Limb (tissue), 2 donors: ENCODE measurements around the gene SLC26A3.

ENCODE experiments used
- DNase-seq, 2 donors: peaks; one replicate each; pipeline ENCODE4 v3.0.0-alpha.2; 2016; ENCODE audit errors: extremely low spot score in 2 of 2

The SLC26A3 gene

DNA sequence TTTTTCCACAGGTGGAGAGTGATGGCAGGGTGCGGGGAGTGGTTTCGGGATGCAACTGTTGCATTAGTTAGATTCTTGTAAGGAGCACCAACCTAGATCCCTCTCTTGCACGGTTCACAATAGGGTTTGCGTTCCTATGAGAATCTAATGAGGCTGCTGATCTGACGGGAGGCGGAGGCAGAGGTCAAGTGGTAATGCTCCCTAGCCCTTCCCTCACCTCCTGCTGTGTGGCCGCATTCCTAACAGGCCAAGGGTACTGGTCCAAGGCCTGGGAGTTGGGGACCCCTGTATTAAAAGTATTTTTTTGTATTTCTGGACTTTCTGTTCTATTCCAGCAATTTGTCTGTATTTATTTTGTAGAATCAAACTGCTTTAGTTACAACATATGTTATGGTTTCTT lies 51.9 kb downstream of the SLC26A3 start:
- no peak for DNase-seq

DNA sequence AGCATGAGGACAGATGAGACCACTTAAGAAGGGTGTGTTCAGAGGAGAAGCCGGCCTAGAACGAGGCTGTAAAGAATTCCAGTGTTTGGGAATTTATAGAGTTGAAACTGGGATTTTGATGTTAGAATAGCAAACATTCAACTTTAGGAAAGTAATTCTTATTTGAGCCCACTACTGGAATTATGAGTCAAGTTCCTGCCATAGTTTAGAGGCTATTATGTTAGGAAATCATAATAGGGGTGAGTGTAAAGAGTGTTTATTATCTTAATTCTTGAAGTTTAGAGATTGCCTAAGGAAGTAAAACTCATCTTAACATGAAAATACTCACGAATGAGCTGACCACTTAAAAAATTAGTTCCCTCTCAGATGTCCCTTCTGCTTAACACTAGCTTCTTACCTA lies 57.0 kb downstream of the SLC26A3 start:
- no peak for DNase-seq

- DNase-seq = no peak
Observed at GRCh38 chr7:107744345-107744750, 58.7 kb downstream of the SLC26A3 start.

- DNase-seq = peak; percentile 98
Observed at GRCh38 chr7:107743567-107744344, 59.3 kb downstream of the SLC26A3 start, which contains the start of gene CBLL1. TSS of gene CBLL1 (plus strand) at chr7:107744142. CDS start at chr7:107744164, 22 bp downstream.

GRCh38 chr7:107742678-107743566 lies 60.1 kb downstream of the SLC26A3 start:
- DNase-seq = peak in 1 of 2 donors; percentile 28

- no peak for DNase-seq
Observed at GRCh38 chr7:107728276-107728675, 74.7 kb downstream of the SLC26A3 start.

- DNase-seq = no peak
Observed at GRCh38 chr7:107726356-107727130, 76.5 kb downstream of the SLC26A3 start.

DNA sequence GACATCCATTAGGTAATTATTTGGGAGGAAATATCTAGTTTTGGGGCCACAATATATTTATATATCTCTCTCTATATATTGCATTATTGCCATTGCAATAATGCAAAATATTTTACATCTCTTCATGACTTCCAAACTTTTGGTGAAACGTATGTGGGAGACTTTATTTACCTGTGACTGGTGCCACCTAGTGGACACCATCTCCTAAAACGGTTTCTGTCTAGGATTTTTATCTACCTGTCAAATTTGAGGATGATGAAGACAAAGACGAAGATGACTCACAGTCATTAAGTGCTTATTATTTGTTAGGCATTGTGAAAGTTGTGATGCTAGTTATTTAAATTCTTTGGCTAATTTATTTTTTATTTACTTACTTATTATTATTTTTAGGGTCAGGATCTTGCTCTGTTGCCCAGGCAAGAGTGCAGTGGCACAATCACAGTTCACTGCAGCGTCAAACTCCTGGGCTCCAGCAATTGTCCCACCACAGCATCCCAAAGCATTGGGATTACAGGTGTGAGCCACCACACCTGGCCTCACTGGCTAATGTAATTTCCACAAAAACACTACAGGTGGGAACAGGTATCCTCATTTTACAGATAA lies 77.8 kb downstream of the SLC26A3 start:
- DNase-seq = peak; percentile 45 to 60

DNA sequence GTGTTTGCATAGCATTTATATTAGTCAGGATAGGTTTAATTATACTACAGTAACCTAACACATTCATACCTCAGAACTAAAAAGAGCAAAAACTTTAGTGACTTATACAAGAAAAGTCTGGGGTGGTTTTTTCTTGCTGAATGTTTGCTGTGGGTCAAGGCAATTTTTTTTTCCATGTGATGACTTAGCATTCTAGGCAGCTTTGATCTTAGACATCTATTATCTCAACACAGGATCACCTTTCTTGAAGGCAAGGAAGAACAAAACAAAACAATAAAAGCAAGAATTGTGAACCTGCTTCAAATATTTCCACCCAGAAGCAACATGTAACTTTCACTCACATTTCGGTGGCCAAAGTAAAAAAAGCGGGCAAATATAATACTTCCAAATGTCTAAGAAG lies 79.8 kb downstream of the SLC26A3 start:
- DNase-seq = no peak

DNA sequence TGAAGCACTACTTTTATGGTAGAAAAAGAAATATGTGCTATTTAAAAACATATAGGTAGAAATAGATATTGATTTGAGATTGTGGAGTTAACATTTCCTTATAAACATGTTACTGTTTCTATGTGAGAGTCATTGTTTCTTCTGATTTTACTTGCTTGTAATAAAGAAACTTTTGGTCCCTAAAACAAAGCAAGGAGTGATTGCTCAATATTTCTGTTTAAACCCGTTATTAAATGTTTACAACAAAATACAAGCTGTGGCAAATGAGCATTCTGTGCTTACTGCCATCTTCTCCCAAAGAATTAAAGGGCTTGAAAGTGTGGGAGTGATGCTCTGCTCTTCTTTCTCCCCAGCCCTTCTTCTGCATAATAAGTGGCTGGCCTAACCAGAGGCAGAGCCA lies 81.7 kb downstream of the SLC26A3 start:
- DNase-seq = no peak

DNA sequence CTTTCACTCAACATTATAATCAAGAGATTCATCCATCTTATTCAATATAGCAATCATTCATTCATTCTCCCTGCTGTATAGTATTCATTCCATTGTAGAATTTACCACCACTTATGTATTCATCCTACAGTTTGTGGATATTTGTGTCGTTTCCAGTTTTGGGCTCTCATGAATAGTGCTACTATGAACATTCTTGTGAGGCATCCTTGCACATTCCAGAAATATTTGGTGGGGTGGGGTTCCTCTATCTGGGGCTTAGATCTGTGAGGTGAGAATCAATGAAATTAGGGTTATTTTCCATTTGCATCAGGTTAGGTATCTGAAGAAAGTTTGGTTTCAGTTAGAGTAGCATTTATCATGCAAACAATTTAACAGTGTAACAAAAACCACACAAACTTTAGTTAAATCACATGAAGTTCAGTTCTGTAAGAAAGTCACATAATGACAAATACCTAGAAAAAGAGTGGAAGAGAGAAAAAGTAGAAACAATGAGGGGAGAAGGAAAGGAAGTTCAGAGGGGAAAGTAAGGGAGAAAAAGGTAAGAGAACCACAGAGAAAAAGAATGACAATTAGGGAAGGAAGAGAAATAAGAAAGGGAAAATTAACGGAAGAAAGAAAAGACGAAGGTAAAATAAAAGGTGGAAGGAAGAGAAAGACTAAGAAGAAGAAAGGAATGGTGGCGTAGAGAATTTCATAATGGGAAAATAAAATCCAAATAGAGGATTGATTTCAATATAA lies 84.4 kb downstream of the SLC26A3 start:
- no peak for DNase-seq

GRCh38 chr7:107715531-107715930 lies 87.5 kb downstream of the SLC26A3 start:
- DNase-seq = no peak
